ENCODE results near the gene AVEN. TPM values are rescaled to one million over a fixed set of nuclear protein-coding genes. Genes with fewer than 3 reads are reported as not detected.

Gene AVEN
- total and polyA plus RNA-seq, 2 experiments from 2014 or later: 7.7 to 10.3 TPM

- TF ChIP-seq REST (IDR thresholded peaks at IDR 0.05; ENCODE audit: unreplicated experiment) (no peak), EZH2phosphoT487 (IDR thresholded peaks at IDR 0.05; ENCODE audit: unreplicated experiment) (no peak), ZNF331 (CRISPR knock-in tag; IDR thresholded peaks at IDR 0.05; ENCODE audit: low read depth) (no peak), EZH2 (IDR thresholded peaks at IDR 0.05; ENCODE audit: low read depth, unreplicated experiment) (no peak), CREB1 (CRISPR knock-in tag; IDR thresholded peaks at IDR 0.05; ENCODE audit: low read depth) (no peak), JUNB (IDR thresholded peaks at IDR 0.05; ENCODE audit: unreplicated experiment) (no peak)
Observed at GRCh38 chr15:34065261-34065660, 26.3 kb upstream of the AVEN start (continued).

GRCh38 chr15:34064438-34064837 is 25.4 kb upstream of the AVEN start:
- no peaks in the 10 kb centered on the region for H3K9me2 ChIP-seq (ENCODE audit: insufficient read depth)
- no peak overlapping the region for H2AFZ ChIP-seq
- no peaks in the 10 kb centered on the region for H3K4me1 ChIP-seq (ENCODE audit: insufficient read depth)
- H3K9me3 Mint-ChIP-seq: no peaks in the 10 kb centered on the region
- H3K27ac Mint-ChIP-seq: no peak overlapping the region
- no peak overlapping the region for H3K4me3 ChIP-seq
- no peaks in the 10 kb centered on the region for H4K20me1 ChIP-seq (replicated peaks; ENCODE audit: insufficient read depth)
- no peak for DNase-seq (ENCODE audit: low spot score)
- H3K27me3 ChIP-seq (ENCODE audit: insufficient read depth): no peaks in the 10 kb centered on the region
- H3K27me3 Mint-ChIP-seq (ENCODE audit: insufficient read depth, low read depth, poor library complexity): no peaks in the 10 kb centered on the region
- no peak overlapping the region for H3K4me2 ChIP-seq
- no peaks in the 10 kb centered on the region for H3K79me2 ChIP-seq (replicated peaks; ENCODE audit: insufficient read depth)
- no peaks in the 10 kb centered on the region for H3K36me3 ChIP-seq (ENCODE audit: insufficient read depth)
- H3K4me3 Mint-ChIP-seq: no peak overlapping the region
- no peaks in the 10 kb centered on the region for H3K36me3 Mint-ChIP-seq (ENCODE audit: low read depth)
- no peak for ATAC-seq
- no peaks in the 10 kb centered on the region for H3K4me1 Mint-ChIP-seq
- TF ChIP-seq NANOG (IDR thresholded peaks at IDR 0.05; ENCODE audit: borderline replicate concordance): no peak
- TF ChIP-seq EZH2 (IDR thresholded peaks at IDR 0.05; ENCODE audit: low read depth, unreplicated experiment): no peak
- no peak for TF ChIP-seq ZNF114 (CRISPR knock-in tag; IDR thresholded peaks at IDR 0.05)
- no peak for TF ChIP-seq POLR2AphosphoS5 (IDR thresholded peaks at IDR 0.05; ENCODE audit: low read depth)
- TF ChIP-seq JUNB (IDR thresholded peaks at IDR 0.05; ENCODE audit: unreplicated experiment): no peak
- no peak for TF ChIP-seq ETS1 (IDR thresholded peaks at IDR 0.05)
- no peak overlapping the region for H3K27ac ChIP-seq (ENCODE audit: low read depth)
- no peaks in the 10 kb centered on the region for H3F3A ChIP-seq (replicated peaks; ENCODE audit: low read depth)

- H3K9me3 Mint-ChIP-seq: no peaks in the 10 kb centered on the region
- DNase-seq (ENCODE audit: low spot score) (no peak), ATAC-seq (no peak)
- no peaks in the 10 kb centered on the region for H3K27me3 Mint-ChIP-seq (ENCODE audit: insufficient read depth, low read depth, poor library complexity)
- Histone ChIP-seq H3K27me3 (ENCODE audit: insufficient read depth) (no peaks in the 10 kb centered on the region), H4K20me1 (replicated peaks; ENCODE audit: insufficient read depth) (no peaks in the 10 kb centered on the region), H3K4me3 (no peak overlapping the region), H2AFZ (no peak overlapping the region), H3F3A (replicated peaks; ENCODE audit: low read depth) (no peaks in the 10 kb centered on the region), H3K9me2 (ENCODE audit: insufficient read depth) (no peaks in the 10 kb centered on the region), H3K4me1 (ENCODE audit: insufficient read depth) (no peaks in the 10 kb centered on the region), H3K79me2 (replicated peaks; ENCODE audit: insufficient read depth) (no peaks in the 10 kb centered on the region), H3K27ac (ENCODE audit: low read depth) (no peak overlapping the region), H3K36me3 (ENCODE audit: insufficient read depth) (no peaks in the 10 kb centered on the region), H3K4me2 (no peak overlapping the region)
- H3K4me3 Mint-ChIP-seq: no peak overlapping the region
- H3K36me3 Mint-ChIP-seq (ENCODE audit: low read depth): no peaks in the 10 kb centered on the region
- no peak overlapping the region for H3K27ac Mint-ChIP-seq
- H3K4me1 Mint-ChIP-seq: no peaks in the 10 kb centered on the region
- TF ChIP-seq EZH2 (IDR thresholded peaks at IDR 0.05; ENCODE audit: low read depth, unreplicated experiment) (no peak), STAT1 (IDR thresholded peaks at IDR 0.05; ENCODE audit: unreplicated experiment) (no peak), ETS1 (IDR thresholded peaks at IDR 0.05) (no peak), REST (IDR thresholded peaks at IDR 0.05; ENCODE audit: unreplicated experiment) (no peak), CTCF (conservative IDR thresholded peaks at IDR 0.05; ENCODE audit: low read depth in 2 of 2) (no peak), ZNF114 (CRISPR knock-in tag; IDR thresholded peaks at IDR 0.05) (no peak)
Observed at GRCh38 chr15:34059946-34060345, 20.9 kb upstream of the AVEN start.

Measured in GM23338 (cell line).